Liver (tissue), 3 donors: ENCODE measurements around the gene PIKFYVE.

Experiments used
- ATF3 ChIP-seq: IDR thresholded peaks from 2 replicates; pipeline ENCODE4 v1.6.1; 2016; ENCODE audit warnings: antibody characterized with exemption
- CTCF ChIP-seq: fragments of 150-350 bp; IDR thresholded peaks from 2 replicates; pipeline ENCODE4 v1.5.1; 2017; ENCODE audit warnings: improper control_type of control experiment, low read depth, low read length; ENCODE audit not compliant: missing input control
- MAX ChIP-seq: IDR thresholded peaks from 2 replicates; pipeline ENCODE4 v1.6.1; 2016; ENCODE audit warnings: antibody characterized with exemption
- RAD21 ChIP-seq, 2 donors: IDR thresholded peaks; 2 replicates each; pipeline ENCODE4 v1.6.1; 2016; ENCODE audit warnings: antibody characterized with exemption in 2 of 2, mild to moderate bottlenecking in 2 of 2
- REST ChIP-seq: IDR thresholded peaks from 2 replicates; pipeline ENCODE4 v1.6.1; 2016; ENCODE audit warnings: antibody characterized with exemption, mild to moderate bottlenecking
- SP1 ChIP-seq: IDR thresholded peaks from 2 replicates; pipeline ENCODE4 v1.6.1; 2018; ENCODE audit warnings: antibody characterized with exemption, mild to moderate bottlenecking
- TAF1 ChIP-seq: conservative IDR thresholded peaks from 2 replicates; pipeline ENCODE4 v1.6.1; 2016; ENCODE audit warnings: antibody characterized with exemption, mild to moderate bottlenecking
- YY1 ChIP-seq: IDR thresholded peaks from 2 replicates; pipeline ENCODE4 v1.6.1; 2016; ENCODE audit warnings: antibody characterized with exemption, mild to moderate bottlenecking
- ZBTB33 ChIP-seq: IDR thresholded peaks from 2 replicates; pipeline ENCODE4 v1.6.1; 2016; ENCODE audit warnings: antibody characterized with exemption
- donor health status: healthy.
- donor health status: healthy.

DNA sequence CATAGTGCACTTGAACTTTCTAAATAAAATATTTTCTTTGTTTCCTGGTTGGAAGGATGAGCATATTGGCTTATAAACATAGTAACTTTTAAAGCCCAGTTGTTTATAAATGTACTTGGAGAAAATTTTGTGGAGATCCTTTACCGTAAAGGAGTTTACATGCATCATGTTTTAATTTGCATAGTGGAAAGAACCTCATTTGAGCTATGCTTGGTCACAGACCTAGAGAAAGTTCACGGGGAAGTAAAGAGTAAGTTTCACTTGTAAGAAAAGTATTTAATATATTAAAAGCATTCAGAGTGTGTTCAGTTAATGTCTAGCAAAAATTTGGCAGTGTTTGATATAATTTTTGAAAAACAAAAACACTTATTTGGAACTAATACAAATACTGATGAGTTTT, 45.3 kb downstream of the PIKFYVE start:
- TF ChIP-seq SP1 (no peak), YY1 (no peak), CTCF (no peak), ZBTB33 (no peak), ATF3 (no peak), MAX (no peak), RAD21 (IDR thresholded peaks at IDR 0.05) (no peak), TAF1 (no peak), REST (no peak)
